Measurements from ENCODE around the gene APOO. TPM values are rescaled to one million over a fixed set of nuclear protein-coding genes. Genes with fewer than 3 reads are reported as not detected.

APOO gene
- total RNA-seq, 1 donor = 9.8 TPM

- no peak for TF ChIP-seq CTCF (IDR thresholded peaks at IDR 0.05; ENCODE audit: insufficient read depth, low read length)
- H3K4me3 ChIP-seq (ENCODE audit: low read depth, low read length) = no peak overlapping the region
- peak; percentile 43 for DNase-seq (ENCODE audit: low read depth)
Measured at GRCh38 chrX:23822397-23822796, 85.3 kb downstream of the APOO start.

GRCh38 chrX:23821847-23822246 lies 85.9 kb downstream of the APOO start:
- H3K4me3 ChIP-seq (ENCODE audit: low read depth, low read length) = no peak overlapping the region
- TF ChIP-seq CTCF (IDR thresholded peaks at IDR 0.05; ENCODE audit: insufficient read depth, low read length) = no peak
- DNase-seq (ENCODE audit: low read depth) = no peak

- DNase-seq (ENCODE audit: low read depth) = no peak
- no peak for TF ChIP-seq CTCF (IDR thresholded peaks at IDR 0.05; ENCODE audit: insufficient read depth, low read length)
- H3K4me3 ChIP-seq (ENCODE audit: low read depth, low read length) = no peak overlapping the region
Measured at GRCh38 chrX:23820235-23820782, 87.4 kb downstream of the APOO start.

GRCh38 chrX:23819385-23820234 lies 88.1 kb downstream of the APOO start:
- DNase-seq (ENCODE audit: low read depth) = peak; percentile 28
- TF ChIP-seq CTCF (IDR thresholded peaks at IDR 0.05; ENCODE audit: insufficient read depth, low read length) = no peak
- H3K4me3 ChIP-seq (ENCODE audit: low read depth, low read length) = no peak overlapping the region

GRCh38 chrX:23817979-23818336 lies 89.8 kb downstream of the APOO start:
- DNase-seq (ENCODE audit: low read depth) = no peak
- H3K4me3 ChIP-seq (ENCODE audit: low read depth, low read length) = no peak overlapping the region
- no peak for TF ChIP-seq CTCF (IDR thresholded peaks at IDR 0.05; ENCODE audit: insufficient read depth, low read length)

GRCh38 chrX:23816179-23816578 lies 91.6 kb downstream of the APOO start:
- no peak overlapping the region for H3K4me3 ChIP-seq (ENCODE audit: low read depth, low read length)
- no peak for TF ChIP-seq CTCF (IDR thresholded peaks at IDR 0.05; ENCODE audit: insufficient read depth, low read length)

More at GRCh38 chrX:23816179-23816578, 91.6 kb downstream of the APOO start:
- no peak for DNase-seq (ENCODE audit: low read depth)

Data from fibroblast of the aortic adventitia (primary cell).